Measurements from ENCODE around the gene LRRN4. TPM values are rescaled to one million over a fixed set of nuclear protein-coding genes. Genes with fewer than 3 reads are reported as not detected.

The LRRN4 gene
- total and polyA plus RNA-seq, 2 of the 8 experiments (the other 6 are each of a cell fraction or from before 2014, with no cell fraction given) = 0.21 to 0.89 TPM

- ChIA-PET CTCF (ENCODE audit: partially characterized antibody) (no interaction called here), POLR2A (ENCODE audit: partially characterized antibody) (interaction anchor here (1.4 kb wide), 2 partner anchors 18 to 31 kb away, joined by 3 to 4 read pairs; no protein-coding TSS in a partner anchor)
- H3K4ac ChIP-seq (replicated peaks; ENCODE audit: insufficient read length, low read depth, low read length) = no peak overlapping the region
- H3K23ac ChIP-seq (ENCODE audit: insufficient read length) = no peak overlapping the region
- H3K23me2 ChIP-seq (ENCODE audit: low read depth, low read length) = no peaks in the 10 kb centered on the region
- no peaks in the 10 kb centered on the region for H3K4me1 ChIP-seq (replicated peaks in 1 of 4; ENCODE audit: control insufficient read depth in 3 of 4, insufficient read depth in 4 of 4, low read length in 3 of 4)
- H3K9me3 ChIP-seq (ENCODE audit: insufficient read depth in 2 of 2, low read depth in 1 of 2, low read length in 1 of 2) = peaks cover 0 to 6% of the 10 kb centered on the region in 2 experiments; a peak in 1 of 4 replicates
- no peaks in the 10 kb centered on the region for H3K79me1 ChIP-seq (ENCODE audit: low read depth, low read length)
- no peak overlapping the region for H3K56ac ChIP-seq (replicated peaks; ENCODE audit: insufficient read length, low read depth, low read length)
- FAIRE-seq (no peak), DNase-seq (ENCODE audit: low read depth in 1 of 2, low spot score in 2 of 2) (no peak)
- no peak overlapping the region for H3K9ac ChIP-seq (replicated peaks in 1 of 4; ENCODE audit: extremely low read depth in 1 of 4, low read depth in 3 of 4, low read length in 3 of 4)
- no peak overlapping the region for H2BK12ac ChIP-seq (ENCODE audit: low read depth, low read length)
- no peak overlapping the region for H3K4me2 ChIP-seq (ENCODE audit: insufficient read depth in 1 of 2, low read depth in 2 of 2, low read length in 2 of 2)
- H2BK20ac ChIP-seq (ENCODE audit: low read length) = no peak overlapping the region
- H3K27ac ChIP-seq (ENCODE audit: low read depth, low read length) = no peak overlapping the region
- peaks cover 5 to 18% (median 12%) of the 10 kb centered on the region in 4 experiments; a peak in 6 of 8 replicates for H3K36me3 ChIP-seq (ENCODE audit: control insufficient read depth in 2 of 4, insufficient read depth in 4 of 4, low read length in 3 of 4)
- no peak overlapping the region for H3K14ac ChIP-seq (ENCODE audit: insufficient read length)
- WGBS, 2 experiments (ENCODE audit: extremely low coverage in 1 of 2, insufficient coverage in 1 of 2, insufficient read length in 1 of 2, insufficient replicate concordance in 2 of 2, low coverage in 1 of 2, low lambda C conversion rate in 2 of 2, missing lambda C conversion rate in 1 of 2) = 90% methylated on average over 1 of the region's 1 CpG; no CpG with 5 or more reads in 1 of the 2 experiments
- no peak overlapping the region for H2BK5ac ChIP-seq (ENCODE audit: low read depth, low read length)
- peaks cover 0 to 2% of the 10 kb centered on the region in 2 experiments for H4K20me1 ChIP-seq (replicated peaks in 1 of 2; ENCODE audit: control insufficient read depth in 1 of 2, insufficient read depth in 2 of 2, low read length in 2 of 2)
- H4K8ac ChIP-seq (ENCODE audit: extremely low read depth, insufficient read depth, low read length) = no peak overlapping the region
- H3K79me2 ChIP-seq (ENCODE audit: control insufficient read depth in 1 of 2, insufficient read depth in 2 of 2, low read length in 2 of 2) = peaks cover 0 to 8% of the 10 kb centered on the region in 2 experiments; a peak in 2 of 4 replicates
- H2BK120ac ChIP-seq (replicated peaks; ENCODE audit: low read depth, low read length) = no peak overlapping the region
- H2AFZ ChIP-seq (ENCODE audit: low read length) = no peak overlapping the region
- no peak overlapping the region for H3K4me3 ChIP-seq (ENCODE audit: extremely low read depth in 1 of 4, insufficient read depth in 2 of 4, low read depth in 3 of 4, low read length in 4 of 4)
- H3K27me3 ChIP-seq (replicated peaks in 1 of 4; ENCODE audit: control insufficient read depth in 3 of 4, extremely low read depth in 1 of 4, insufficient read depth in 3 of 4, low read length in 3 of 4) = no peaks in the 10 kb centered on the region
- no peak overlapping the region for H3K18ac ChIP-seq (ENCODE audit: extremely low read depth, low read length)
- H2AK5ac ChIP-seq (ENCODE audit: low read depth, low read length) = no peak overlapping the region
- H4K91ac ChIP-seq (replicated peaks; ENCODE audit: insufficient read length, low read length) = no peak overlapping the region
- no peak overlapping the region for H2BK15ac ChIP-seq (ENCODE audit: low read length)
- no peak overlapping the region for H4K5ac ChIP-seq (ENCODE audit: insufficient read length, low read depth, low read length)
- no peak for TF ChIP-seq TBP (IDR thresholded peaks at IDR 0.05; ENCODE audit: low read depth, low read length)
- TF ChIP-seq MAFK (IDR thresholded peaks at IDR 0.05; ENCODE audit: low read depth, low read length) = no peak
- TF ChIP-seq SUZ12 (IDR thresholded peaks at IDR 0.05; ENCODE audit: low read length) = no peak
- TF ChIP-seq RXRA (IDR thresholded peaks at IDR 0.05; ENCODE audit: insufficient read depth, low read depth, low read length) = no peak
- TF ChIP-seq HDAC6 (IDR thresholded peaks at IDR 0.05; ENCODE audit: low read depth, low read length) = no peak
- no peak for TF ChIP-seq RAD21 (IDR thresholded peaks at IDR 0.05 in 1 of 2, conservative IDR thresholded peaks at IDR 0.05 in 1 of 2; ENCODE audit: low read depth in 2 of 2, low read length in 2 of 2)
- no peak for TF ChIP-seq CHD2 (IDR thresholded peaks at IDR 0.05; ENCODE audit: low read length)
- TF ChIP-seq MAX (IDR thresholded peaks at IDR 0.05) = no peak
- TF ChIP-seq GABPA (IDR thresholded peaks at IDR 0.05; ENCODE audit: borderline replicate concordance, insufficient read depth, low read length) = no peak
- TF ChIP-seq RNF2 (IDR thresholded peaks at IDR 0.05; ENCODE audit: borderline replicate concordance, low read depth, low read length, missing control alignments, poor library complexity, severe bottlenecking) = no peak
- no peak for TF ChIP-seq CTBP2 (IDR thresholded peaks at IDR 0.05; ENCODE audit: borderline replicate concordance, insufficient read depth, insufficient read length, low read length)
- TF ChIP-seq BCL11A (IDR thresholded peaks at IDR 0.05; ENCODE audit: low read depth in 2 of 2, low read length in 2 of 2) = no peak
- TF ChIP-seq PHF8 (conservative IDR thresholded peaks at IDR 0.05; ENCODE audit: low read depth, low read length) = no peak
These were observed 29.1 kb downstream of the LRRN4 start for GRCh38 chr20:6024768-6025167.

Measured in H1 (cell line).